IMR-90 (cell line): ENCODE measurements around the gene PCIF1. TPM values are rescaled to one million over a fixed set of nuclear protein-coding genes. Genes with fewer than 3 reads are reported as not detected.

ENCODE experiments used
- ATAC-seq: fragments of 200-7000 bp; cut with Tn5 transposase; 2 replicates; pipeline ENCODE4 v1.9.1; 2020; ENCODE audit warnings: low read depth, mild to moderate bottlenecking, moderate library complexity
- BruUV-seq: library from RNA; stranded (reverse); fragments of 400-500 nt; replicated peaks from 2 replicates; lab custom pipeline; 2021; lab: Mats Ljungman, UMichigan
- CTCF ChIA-PET: fragments of 300-600 bp; formaldehyde crosslinking; extraction: SDS; loops from one replicate; lab custom pipeline; 2021; ENCODE audit warnings: antibody characterized with exemption; lab: Yijun Ruan, JAX
- POLR2A ChIA-PET: fragments of 300-600 bp; sonication (Branson Sonifier 250); formaldehyde crosslinking; loops from one replicate; lab custom pipeline; 2022; ENCODE audit warnings: antibody characterized with exemption; ENCODE audit not compliant: unreplicated experiment; lab: Charles Lee
- DNase-seq: peaks from one replicate; pipeline ENCODE4 v3.0.0; 2013
- H2AFZ ChIP-seq: replicated peaks from 2 replicates; pipeline ENCODE3; 2013; ENCODE audit warnings: low read length, mild to moderate bottlenecking; ENCODE audit not compliant: poor library complexity
- H2AK5ac ChIP-seq: 2 replicates; pipeline ENCODE4 v1.6.1; 2013; ENCODE audit warnings: low read depth, low read length, inconsistent platforms
- H2AK9ac ChIP-seq: replicated peaks from 2 replicates; pipeline ENCODE3; 2013; ENCODE audit warnings: mild to moderate bottlenecking, low read depth, low read length, moderate library complexity; ENCODE audit not compliant: poor library complexity
- H2BK120ac ChIP-seq: 2 replicates; pipeline ENCODE4 v1.6.1; 2013; ENCODE audit warnings: low read depth, low read length, inconsistent platforms
- H2BK15ac ChIP-seq: 3 replicates; pipeline ENCODE4 v1.6.1; 2013; ENCODE audit warnings: low read depth, low read length, inconsistent platforms
- H2BK20ac ChIP-seq: 2 replicates; pipeline ENCODE4 v1.6.1; 2013; ENCODE audit warnings: low read depth, mild to moderate bottlenecking, inconsistent platforms, low read length, moderate library complexity
- H2BK5ac ChIP-seq: 2 replicates; pipeline ENCODE4 v1.6.1; 2013; ENCODE audit warnings: mild to moderate bottlenecking, low read depth, low read length, inconsistent platforms; ENCODE audit not compliant: poor library complexity, severe bottlenecking
- H3K14ac ChIP-seq: replicated peaks from 2 replicates; pipeline ENCODE4 v1.6.1; 2013; ENCODE audit warnings: low read depth, low read length, inconsistent platforms
- H3K18ac ChIP-seq: 2 replicates; pipeline ENCODE4 v1.6.1; 2013; ENCODE audit warnings: low read depth, low read length, control low read depth
- H3K23ac ChIP-seq: 2 replicates; pipeline ENCODE4 v1.6.1; 2013; ENCODE audit warnings: low read depth, low read length, inconsistent platforms
- H3K27ac ChIP-seq: 2 replicates; pipeline ENCODE4 v1.5.1; 2013; ENCODE audit warnings: mild to moderate bottlenecking, control low read depth, low read length; ENCODE audit not compliant: insufficient read depth
- H3K27me3 ChIP-seq: 2 replicates; pipeline ENCODE4 v1.6.1; 2013; ENCODE audit warnings: low read length; ENCODE audit not compliant: control insufficient read depth, insufficient read depth
- H3K36me3 ChIP-seq: 2 replicates; pipeline ENCODE4 v1.6.1; 2013; ENCODE audit warnings: low read length, mixed read lengths; ENCODE audit not compliant: control insufficient read depth, insufficient read depth
- H3K4ac ChIP-seq: 2 replicates; pipeline ENCODE4 v1.6.1; 2013; ENCODE audit warnings: low read depth, low read length, inconsistent platforms
- H3K4me1 ChIP-seq: 2 replicates; pipeline ENCODE4 v1.6.1; 2013; ENCODE audit warnings: low read length, mixed read lengths; ENCODE audit not compliant: control insufficient read depth, insufficient read depth
- H3K4me2 ChIP-seq: 2 replicates; pipeline ENCODE4 v1.6.1; 2013; ENCODE audit warnings: low read depth, mild to moderate bottlenecking, control low read depth, low read length, moderate library complexity
- H3K4me3 ChIP-seq: 2 replicates; pipeline ENCODE4 v1.5.1; 2013; ENCODE audit warnings: low read depth, mild to moderate bottlenecking, control low read depth, low read length, moderate library complexity; ENCODE audit not compliant: insufficient read depth
- H3K56ac ChIP-seq: 2 replicates; pipeline ENCODE4 v1.6.1; 2013; ENCODE audit warnings: low read length, inconsistent platforms; ENCODE audit not compliant: insufficient read depth; ENCODE audit errors: extremely low read depth
- H3K79me1 ChIP-seq, 2 experiments: 2 replicates each; pipeline ENCODE4 v1.6.1; 2013; ENCODE audit warnings: low read length in 2 of 2, inconsistent platforms in 1 of 2, low read depth in 1 of 2
- H3K9ac ChIP-seq: 2 replicates; pipeline ENCODE4 v1.6.1; 2013; ENCODE audit warnings: low read depth, low read length, control low read depth
- H3K9me1 ChIP-seq: 2 replicates; pipeline ENCODE4 v1.6.1; 2013; ENCODE audit warnings: low read length, inconsistent platforms; ENCODE audit not compliant: insufficient read depth
- H3K9me3 ChIP-seq: 2 replicates; pipeline ENCODE4 v1.6.1; 2013; ENCODE audit warnings: low read length; ENCODE audit not compliant: control insufficient read depth, insufficient read depth
- H4K20me1 ChIP-seq: 2 replicates; pipeline ENCODE4 v1.6.1; 2013; ENCODE audit warnings: low read length, inconsistent platforms; ENCODE audit not compliant: insufficient read depth
- H4K5ac ChIP-seq: 2 replicates; pipeline ENCODE4 v1.6.1; 2013; ENCODE audit warnings: mild to moderate bottlenecking, low read depth, low read length, control low read depth
- H4K8ac ChIP-seq, 2 experiments: 2 replicates each; pipeline ENCODE4 v1.6.1; 2013; ENCODE audit warnings: low read depth in 2 of 2, low read length in 2 of 2, control low read depth in 1 of 2, inconsistent platforms in 1 of 2
- H4K91ac ChIP-seq: 2 replicates; pipeline ENCODE4 v1.6.1; 2013; ENCODE audit warnings: low read depth, low read length, inconsistent platforms; ENCODE audit not compliant: insufficient read depth
- CHD1 ChIP-seq: IDR thresholded peaks from 2 replicates; pipeline ENCODE4 v1.6.1; 2012; ENCODE audit warnings: low read depth, low read length, improper control_type of control experiment
- CTCF ChIP-seq: conservative IDR thresholded peaks from 2 replicates; pipeline ENCODE4 v1.5.1; 2012; ENCODE audit warnings: mild to moderate bottlenecking, low read depth, low read length, improper control_type of control experiment
- MAZ ChIP-seq: IDR thresholded peaks from 2 replicates; pipeline ENCODE4 v1.6.1; 2012; ENCODE audit warnings: low read depth, mild to moderate bottlenecking, low read length, improper control_type of control experiment, moderate library complexity, borderline replicate concordance
- MXI1 ChIP-seq: IDR thresholded peaks from 2 replicates; pipeline ENCODE4 v1.6.1; 2012; ENCODE audit warnings: low read depth, mild to moderate bottlenecking, low read length, moderate library complexity, borderline replicate concordance
- POLR2A ChIP-seq: IDR thresholded peaks from 2 replicates; pipeline ENCODE4 v1.6.1; 2012; ENCODE audit warnings: mild to moderate bottlenecking, low read depth, low read length
- RAD21 ChIP-seq: IDR thresholded peaks from 2 replicates; pipeline ENCODE4 v1.6.1; 2012; ENCODE audit warnings: low read length, improper control_type of control experiment
- RFX5 ChIP-seq: IDR thresholded peaks from 2 replicates; pipeline ENCODE4 v1.8.0; 2012; ENCODE audit warnings: low read depth, mild to moderate bottlenecking, low read length, moderate library complexity
- USF2 ChIP-seq: fragments of 150-350 bp; IDR thresholded peaks from 2 replicates; pipeline ENCODE4 v1.6.1; 2017; ENCODE audit warnings: mild to moderate bottlenecking, antibody characterized with exemption, low read length, low read depth
- WGBS, 2 experiments: methylation state at CpG; one replicate each; pipeline versions ENCODE4 v1.1.5 to v1.1.7; 2013; ENCODE audit warnings: missing lambda C conversion rate in 2 of 2; ENCODE audit not compliant: insufficient read length in 1 of 2; ENCODE audit errors: extremely low coverage in 2 of 2; 5-methylcytosine and 5-hydroxymethylcytosine counted together
- dilution Hi-C: fragments of 300-500 bp; cut with HindIII; formaldehyde crosslinking; loops from one replicate; pipeline ENCODE4 v1.14.3; 2018; ENCODE audit warnings: low sequenced_read_pairs; ENCODE audit not compliant: unreplicated experiment
- in situ Hi-C: fragments of 300-500 bp; cut with MboI; formaldehyde crosslinking; loops from 3 replicates; pipeline ENCODE4 v1.14.3; 2019; ENCODE audit warnings: low sequenced_read_pairs, inconsistent platforms, mixed read lengths
- intact Hi-C: fragments of 100-400 bp; cut with micrococcal nuclease; formaldehyde crosslinking; loops from 2 replicates; pipeline ENCODE4 v1.10.0; 2022
- polyA plus RNA-seq, 3 experiments: library from polyadenylated mRNA; depleted of rRNA; stranded (reverse); fragments of >200 nt; gene quantifications; 2 replicates each; pipeline ENCODE4 v1.2.3, GENCODE V29; 2012; ENCODE audit warnings: low replicate concordance in 1 of 3
- total RNA-seq: library from RNA; depleted of rRNA; stranded (reverse); fragments of >200 nt; gene quantifications from 2 replicates; pipeline ENCODE4 v1.2.3, GENCODE V29; 2012

Gene PCIF1
- total and polyA plus RNA-seq, 2 of the 4 experiments (the other 2 are of a cell fraction), result 5.4 to 18.3 TPM

DNA sequence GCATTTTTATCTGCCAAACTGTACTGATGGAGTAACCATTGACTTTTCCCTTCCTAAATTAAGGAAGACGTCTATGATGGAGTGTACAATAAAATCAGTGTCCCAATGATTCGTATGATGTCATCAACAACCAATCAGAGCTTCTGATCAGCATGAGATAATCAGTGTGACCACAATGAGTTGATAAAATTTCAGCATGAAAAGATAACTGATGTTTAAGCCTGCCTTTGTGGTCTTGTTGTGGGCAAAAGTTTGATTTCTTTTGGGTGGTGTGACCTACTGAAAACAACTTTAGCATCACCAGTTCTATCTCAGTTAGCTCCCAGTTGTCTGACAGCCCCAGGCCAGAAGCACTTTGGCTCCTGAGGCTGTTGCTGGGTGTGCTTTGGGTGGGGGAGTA lies 3.3 kb downstream of the PCIF1 start:
- Histone ChIP-seq H4K91ac (no peak overlapping the region), H2AK5ac (no peak overlapping the region), H4K20me1 (peaks cover 15% of the 10 kb centered on the region), H3K27ac (no peak overlapping the region), H4K8ac (no peak overlapping the region), H2BK120ac (no peak overlapping the region), H3K23ac (no peak overlapping the region), H3K9me3 (no peaks in the 10 kb centered on the region), H3K4ac (no peak overlapping the region), H3K18ac (no peak overlapping the region), H3K14ac (no peak overlapping the region), H3K36me3 (peaks cover 38% of the 10 kb centered on the region), H3K56ac (no peak overlapping the region), H3K79me1 (peaks cover 28 to 53% of the 10 kb centered on the region in 2 experiments), H3K9ac (no peak overlapping the region), H3K9me1 (0 out of 2 replicates have a peak, but pooled peaks cover 4% of the 10 kb centered on the region), H2BK20ac (no peak overlapping the region), H2AFZ (no peak overlapping the region), H2AK9ac (no peak overlapping the region), H4K5ac (no peak overlapping the region), H2BK15ac (no peak overlapping the region), H3K4me1 (peaks cover 5% of the 10 kb centered on the region), H3K27me3 (no peaks in the 10 kb centered on the region), H3K4me3 (no peak overlapping the region), H3K4me2 (no peak overlapping the region), H2BK5ac (no peak overlapping the region)
- ChIA-PET POLR2A (no interaction called here), CTCF (interaction anchor here (1.0 kb wide), 1 partner anchor 11 kb away, joined by 4 read pairs; no protein-coding TSS in a partner anchor)
- 100% methylated on average over 1 of the region's 2 CpGs; no CpG with 5 or more reads in 1 of the 2 experiments for WGBS, 2 experiments
- TF ChIP-seq POLR2A (no peak), MXI1 (no peak), CHD1 (no peak), MAZ (no peak), USF2 (no peak), CTCF (no peak), RFX5 (no peak), RAD21 (no peak)
- BruUV-seq, result no TSS peak
- peak; percentile 48 for DNase-seq
- in situ Hi-C loops, result no loop called here
- intact Hi-C loops, result loop anchor here (10.0 kb wide), 1 partner anchor 103 kb away; the partner anchor contains the start of gene SNX21
- no peak for ATAC-seq
- dilution Hi-C loops, result no loop called here
